Trophoblast cell (in vitro differentiated cells and primary cell): ENCODE measurements around the gene S100A12.

ENCODE experiments used
- DNase-seq, 2 donors: peaks; one replicate each; pipeline ENCODE4 v3.0.0-alpha.2; 2016
- H2AFZ ChIP-seq: 2 replicates; pipeline ENCODE4 v1.6.1; 2013; ENCODE audit warnings: low read length, moderate library complexity, mild to moderate bottlenecking; ENCODE audit not compliant: insufficient read depth, poor library complexity
- H2AK5ac ChIP-seq: 2 replicates; pipeline ENCODE4 v1.6.1; 2013; ENCODE audit warnings: mild to moderate bottlenecking, low read length
- H2BK120ac ChIP-seq: 2 replicates; pipeline ENCODE4 v1.6.1; 2013; ENCODE audit warnings: low read length, mild to moderate bottlenecking, moderate library complexity; ENCODE audit not compliant: insufficient read depth, poor library complexity
- H2BK12ac ChIP-seq: 2 replicates; pipeline ENCODE4 v1.6.1; 2013; ENCODE audit warnings: mild to moderate bottlenecking, low read length, moderate library complexity
- H2BK5ac ChIP-seq: 2 replicates; pipeline ENCODE4 v1.6.1; 2013; ENCODE audit warnings: low read length, low read depth, moderate library complexity, mild to moderate bottlenecking; ENCODE audit not compliant: poor library complexity
- H3K14ac ChIP-seq: 2 replicates; pipeline ENCODE4 v1.6.1; 2013; ENCODE audit warnings: mild to moderate bottlenecking, low read length
- H3K18ac ChIP-seq: 2 replicates; pipeline ENCODE4 v1.6.1; 2013; ENCODE audit warnings: mild to moderate bottlenecking, low read length
- H3K23ac ChIP-seq: 2 replicates; pipeline ENCODE4 v1.6.1; 2013; ENCODE audit warnings: low read length
- H3K27ac ChIP-seq: 2 replicates; pipeline ENCODE4 v1.5.1; 2013; ENCODE audit warnings: low read depth, mild to moderate bottlenecking, inconsistent platforms, low read length, moderate library complexity
- H3K27me3 ChIP-seq: 2 replicates; pipeline ENCODE4 v1.6.1; 2013; ENCODE audit warnings: inconsistent platforms, mild to moderate bottlenecking, low read length, moderate library complexity; ENCODE audit not compliant: insufficient read depth
- H3K36me3 ChIP-seq, 2 experiments: 1 replicate in 1 of 2; 2 replicates in 1 of 2; pipeline ENCODE4 v1.6.1; 2013; ENCODE audit warnings: low read length in 2 of 2, mild to moderate bottlenecking in 2 of 2, moderate library complexity in 1 of 2; ENCODE audit not compliant: insufficient read depth in 2 of 2, control insufficient read depth in 1 of 2
- H3K4ac ChIP-seq: 2 replicates; pipeline ENCODE4 v1.6.1; 2013; ENCODE audit warnings: low read depth, mild to moderate bottlenecking, low read length, moderate library complexity
- H3K4me1 ChIP-seq, 2 experiments: 1 replicate in 1 of 2; 2 replicates in 1 of 2; pipeline ENCODE4 v1.6.1; 2013; ENCODE audit warnings: low read length in 2 of 2, mild to moderate bottlenecking in 2 of 2, moderate library complexity in 1 of 2; ENCODE audit not compliant: insufficient read depth in 2 of 2, control insufficient read depth in 1 of 2
- H3K4me2 ChIP-seq: 2 replicates; pipeline ENCODE4 v1.6.1; 2013; ENCODE audit warnings: inconsistent platforms, mild to moderate bottlenecking, low read length, moderate library complexity
- H3K4me3 ChIP-seq: 2 replicates; pipeline ENCODE4 v1.5.1; 2013; ENCODE audit warnings: mild to moderate bottlenecking, low read depth, low read length, inconsistent platforms
- H3K79me1 ChIP-seq: one replicate; pipeline ENCODE4 v1.6.1; 2013; ENCODE audit warnings: low read length
- H3K79me2 ChIP-seq: 2 replicates; pipeline ENCODE4 v1.6.1; 2013; ENCODE audit warnings: low read length, mild to moderate bottlenecking; ENCODE audit not compliant: control insufficient read depth, insufficient read depth, poor library complexity
- H3K9ac ChIP-seq: 2 replicates; pipeline ENCODE4 v1.6.1; 2013; ENCODE audit warnings: mild to moderate bottlenecking, low read length
- H3K9me3 ChIP-seq: 2 replicates; pipeline ENCODE4 v1.6.1; 2013; ENCODE audit warnings: low read depth, mild to moderate bottlenecking, control low read depth, inconsistent platforms, low read length; ENCODE audit not compliant: insufficient read depth
- H4K12ac ChIP-seq: 2 replicates; pipeline ENCODE4 v1.6.1; 2013; ENCODE audit warnings: low read depth, mild to moderate bottlenecking, low read length, moderate library complexity
- H4K8ac ChIP-seq: 2 replicates; pipeline ENCODE4 v1.6.1; 2013; ENCODE audit warnings: low read depth, mild to moderate bottlenecking, low read length, moderate library complexity
- H4K91ac ChIP-seq: one replicate; pipeline ENCODE4 v1.6.1; 2013; ENCODE audit warnings: low read depth, mild to moderate bottlenecking, low read length, moderate library complexity
- WGBS: extraction: QIAGEN DNeasy Blood & Tissue Kit; methylation state at CpG from one replicate; pipeline ENCODE4 v1.1.7; 2013; ENCODE audit warnings: missing lambda C conversion rate; ENCODE audit not compliant: insufficient read length, insufficient coverage; ENCODE audit errors: extremely low coverage; 5-methylcytosine and 5-hydroxymethylcytosine counted together

Gene S100A12

GRCh38 chr1:153384958-153385580 lies 9.6 kb upstream of the S100A12 start:
- Histone ChIP-seq H3K23ac (no peak overlapping the region), H3K9me3 (peaks cover 5% of the 10 kb centered on the region), H3K9ac (no peak overlapping the region), H3K4me2 (no peak overlapping the region), H3K27me3 (no peaks in the 10 kb centered on the region), H4K12ac (no peak overlapping the region), H3K4ac (no peak overlapping the region), H2BK5ac (no peak overlapping the region), H3K27ac (no peak overlapping the region), H3K14ac (no peak overlapping the region), H2BK120ac (no peak overlapping the region), H2BK12ac (no peak overlapping the region), H3K4me3 (no peak overlapping the region), H2AFZ (no peak overlapping the region), H3K4me1 (no peaks in the 10 kb centered on the region), H3K79me2 (no peaks in the 10 kb centered on the region), H3K36me3 (no peaks in the 10 kb centered on the region), H3K18ac (no peak overlapping the region), H3K79me1 (no peaks in the 10 kb centered on the region), H4K91ac (no peak overlapping the region), H4K8ac (no peak overlapping the region), H2AK5ac (no peak overlapping the region)
- WGBS, result no CpG with 5 or more reads among the region's 4 CpGs
- no peak for DNase-seq

- no peaks in the 10 kb centered on the region for H3K79me1 ChIP-seq
- no peak overlapping the region for H3K4me2 ChIP-seq
- no CpG with 5 or more reads among the region's 23 CpGs for WGBS
- no peak overlapping the region for H4K8ac ChIP-seq
- H2BK12ac ChIP-seq, result no peak overlapping the region
- no peak overlapping the region for H3K18ac ChIP-seq
- H3K27me3 ChIP-seq, result no peaks in the 10 kb centered on the region
- H4K12ac ChIP-seq, result no peak overlapping the region
- H2BK120ac ChIP-seq, result no peak overlapping the region
- no peak overlapping the region for H3K14ac ChIP-seq
- no peak for DNase-seq
- H3K27ac ChIP-seq, result no peak overlapping the region
- H3K4ac ChIP-seq, result no peak overlapping the region
- no peak overlapping the region for H4K91ac ChIP-seq
- peaks cover 8% of the 10 kb centered on the region for H3K9me3 ChIP-seq
- H3K36me3 ChIP-seq, result no peaks in the 10 kb centered on the region
- H3K23ac ChIP-seq, result no peak overlapping the region
- no peak overlapping the region for H3K4me3 ChIP-seq
- H2AK5ac ChIP-seq, result no peak overlapping the region
- H3K79me2 ChIP-seq, result no peaks in the 10 kb centered on the region
- H3K9ac ChIP-seq, result no peak overlapping the region
- H2AFZ ChIP-seq, result no peak overlapping the region
- no peaks in the 10 kb centered on the region for H3K4me1 ChIP-seq
- H2BK5ac ChIP-seq, result no peak overlapping the region
These were observed 5.3 kb upstream of the S100A12 start for GRCh38 chr1:153380711-153381110.

GRCh38 chr1:153379591-153379990 lies 4.2 kb upstream of the S100A12 start:
- H3K79me1 ChIP-seq, result no peaks in the 10 kb centered on the region
- no peak overlapping the region for H4K12ac ChIP-seq
- H3K27ac ChIP-seq, result no peak overlapping the region
- H3K18ac ChIP-seq, result no peak overlapping the region
- no peak overlapping the region for H2BK120ac ChIP-seq
- H3K9ac ChIP-seq, result no peak overlapping the region
- no peak overlapping the region for H2BK12ac ChIP-seq
- no peak overlapping the region for H3K23ac ChIP-seq
- no peak overlapping the region for H3K4ac ChIP-seq
- H2AFZ ChIP-seq, result no peak overlapping the region
- H3K27me3 ChIP-seq, result no peaks in the 10 kb centered on the region
- H4K91ac ChIP-seq, result no peak overlapping the region
- H3K9me3 ChIP-seq, result peaks cover 8% of the 10 kb centered on the region
- H3K79me2 ChIP-seq, result no peaks in the 10 kb centered on the region
- no peak for DNase-seq
- H2AK5ac ChIP-seq, result no peak overlapping the region
- H2BK5ac ChIP-seq, result no peak overlapping the region
- no peak overlapping the region for H3K4me2 ChIP-seq
- no peaks in the 10 kb centered on the region for H3K36me3 ChIP-seq
- H3K4me1 ChIP-seq, result no peaks in the 10 kb centered on the region
- WGBS, result no CpG with 5 or more reads among the region's 10 CpGs
- H4K8ac ChIP-seq, result no peak overlapping the region
- no peak overlapping the region for H3K14ac ChIP-seq
- no peak overlapping the region for H3K4me3 ChIP-seq

- H2AFZ ChIP-seq, result no peak overlapping the region
- H2BK120ac ChIP-seq, result no peak overlapping the region
- no peak overlapping the region for H4K91ac ChIP-seq
- no peaks in the 10 kb centered on the region for H3K36me3 ChIP-seq
- no peak overlapping the region for H2BK12ac ChIP-seq
- no CpG with 5 or more reads among the region's 2 CpGs for WGBS
- DNase-seq, result no peak
- H3K23ac ChIP-seq, result no peak overlapping the region
- H2BK5ac ChIP-seq, result no peak overlapping the region
- no peak overlapping the region for H2AK5ac ChIP-seq
- no peak overlapping the region for H4K12ac ChIP-seq
- no peak overlapping the region for H3K4me3 ChIP-seq
- H3K9ac ChIP-seq, result no peak overlapping the region
- H4K8ac ChIP-seq, result no peak overlapping the region
- H3K4me1 ChIP-seq, result no peaks in the 10 kb centered on the region
- peaks cover 3% of the 10 kb centered on the region for H3K9me3 ChIP-seq
- no peaks in the 10 kb centered on the region for H3K79me2 ChIP-seq
- H3K27ac ChIP-seq, result no peak overlapping the region
- H3K79me1 ChIP-seq, result no peaks in the 10 kb centered on the region
- no peak overlapping the region for H3K18ac ChIP-seq
- no peak overlapping the region for H3K4ac ChIP-seq
- no peak overlapping the region for H3K4me2 ChIP-seq
- H3K27me3 ChIP-seq, result no peaks in the 10 kb centered on the region
- no peak overlapping the region for H3K14ac ChIP-seq
These were observed 1.4 kb downstream of the S100A12 start for GRCh38 chr1:153374071-153374470.
